GM12878 (cell line): ENCODE results near the gene ETNK2.

Experiments
- CEBPB ChIP-seq, 2 experiments: fragments of 150-350 bp in 1 of 2; IDR thresholded peaks; 2 replicates each; pipeline ENCODE4 v1.6.1; 2012 to 2014; ENCODE audit warnings: low read depth in 2 of 2, low read length in 2 of 2, borderline replicate concordance in 1 of 2, inconsistent platforms in 1 of 2
- CHD1 ChIP-seq: IDR thresholded peaks from 2 replicates; pipeline ENCODE4 v1.6.1; 2012; ENCODE audit warnings: low read depth, low read length, improper control_type of control experiment
- CTCF ChIP-seq, 3 experiments: IDR thresholded peaks in 2 of 3; conservative IDR thresholded peaks in 1 of 3; 2 replicates each; pipeline ENCODE4 v1.5.1; 2011; ENCODE audit warnings: low read depth in 3 of 3, low read length in 3 of 3, mild to moderate bottlenecking in 3 of 3, control low read depth in 2 of 3, moderate library complexity in 2 of 3, inconsistent platforms in 1 of 3, mixed read lengths in 1 of 3; ENCODE audit not compliant: control insufficient read depth in 2 of 3, insufficient read depth in 1 of 3; ENCODE audit errors: extremely low read depth in 1 of 3
- LARP7 ChIP-seq: fragments of 450-650 bp; IDR thresholded peaks from 2 replicates; pipeline ENCODE4 v1.6.1; 2017; ENCODE audit warnings: mild to moderate bottlenecking
- MXI1 ChIP-seq: fragments of 150-350 bp; IDR thresholded peaks from 2 replicates; pipeline ENCODE4 v1.6.1; 2011; ENCODE audit warnings: low read depth, mild to moderate bottlenecking, inconsistent platforms, low read length, improper control_type of control experiment
- PML ChIP-seq: IDR thresholded peaks from 2 replicates; pipeline ENCODE4 v1.6.1; 2012; ENCODE audit warnings: low read length, inconsistent platforms
- RFX5 ChIP-seq: IDR thresholded peaks from 2 replicates; pipeline ENCODE4 v1.6.1; 2011; ENCODE audit warnings: low read depth, low read length, improper control_type of control experiment
- SREBF1 ChIP-seq: IDR thresholded peaks from 2 replicates; pipeline ENCODE4 v1.6.1; 2012; ENCODE audit warnings: mild to moderate bottlenecking, low read length
- SRF ChIP-seq, 2 experiments: IDR thresholded peaks; 2 replicates each; pipeline ENCODE4 v1.6.1; 2011; ENCODE audit warnings: low read depth in 2 of 2, low read length in 2 of 2, mild to moderate bottlenecking in 1 of 2, moderate library complexity in 1 of 2
- TF ChIP-seq, protein P1 (sequence below): IDR thresholded peaks from 2 replicates; pipeline ENCODE4 v1.6.1; 2012; ENCODE audit warnings: low read length, inconsistent platforms

DNA sequence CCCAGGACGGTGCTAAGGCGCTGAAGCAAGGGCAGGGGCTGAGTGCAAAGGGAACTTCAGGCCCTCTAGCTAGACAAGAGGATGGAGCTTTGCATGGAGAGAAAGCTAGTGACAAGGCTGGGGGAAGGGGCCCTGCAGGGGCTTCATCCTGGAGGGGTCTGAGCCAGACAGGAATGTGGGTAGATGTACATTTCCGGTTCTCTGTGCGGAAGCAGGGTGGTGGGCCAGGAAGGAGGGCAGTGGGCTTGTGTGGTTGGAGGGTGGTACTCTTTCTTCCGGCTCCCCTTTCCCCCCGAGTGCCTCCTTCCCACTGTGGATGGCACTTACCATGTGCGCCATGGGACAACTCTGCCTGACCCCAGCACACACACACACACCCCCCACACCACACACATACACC lies 42.9 kb upstream of the ETNK2 start:
- TF ChIP-seq MXI1 (no peak), SREBF1 (no peak), CHD1 (no peak), CTCF (IDR thresholded peaks at IDR 0.05 in 2 of 3, conservative IDR thresholded peaks at IDR 0.05 in 1 of 3; ENCODE audit: control insufficient read depth in 2 of 3, extremely low read depth in 1 of 3, insufficient read depth in 1 of 3, low read depth in 3 of 3, low read length in 3 of 3) (no peak), SRF (IDR thresholded peaks at IDR 0.05; ENCODE audit: low read depth in 2 of 2, low read length in 2 of 2) (no peak), LARP7 (no peak), CEBPB (IDR thresholded peaks at IDR 0.05; ENCODE audit: borderline replicate concordance in 1 of 2, low read depth in 2 of 2, low read length in 2 of 2) (no peak), RFX5 (no peak), PML (no peak)
- TF ChIP-seq, protein P1, sequence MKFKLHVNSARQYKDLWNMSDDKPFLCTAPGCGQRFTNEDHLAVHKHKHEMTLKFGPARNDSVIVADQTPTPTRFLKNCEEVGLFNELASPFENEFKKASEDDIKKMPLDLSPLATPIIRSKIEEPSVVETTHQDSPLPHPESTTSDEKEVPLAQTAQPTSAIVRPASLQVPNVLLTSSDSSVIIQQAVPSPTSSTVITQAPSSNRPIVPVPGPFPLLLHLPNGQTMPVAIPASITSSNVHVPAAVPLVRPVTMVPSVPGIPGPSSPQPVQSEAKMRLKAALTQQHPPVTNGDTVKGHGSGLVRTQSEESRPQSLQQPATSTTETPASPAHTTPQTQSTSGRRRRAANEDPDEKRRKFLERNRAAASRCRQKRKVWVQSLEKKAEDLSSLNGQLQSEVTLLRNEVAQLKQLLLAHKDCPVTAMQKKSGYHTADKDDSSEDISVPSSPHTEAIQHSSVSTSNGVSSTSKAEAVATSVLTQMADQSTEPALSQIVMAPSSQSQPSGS, result no peak
